Keratinocyte (primary cell): ENCODE data around the gene OLFML1.

Experiments used
- CTCF ChIP-seq, 3 experiments: IDR thresholded peaks in 1 of 3; conservative IDR thresholded peaks in 1 of 3; optimal IDR thresholded peaks in 1 of 3; 2 replicates in 2 of 3; 3 replicates in 1 of 3; pipeline versions ENCODE3 to v1.5.1; 2011; ENCODE audit warnings: low read length in 3 of 3, mild to moderate bottlenecking in 3 of 3, moderate library complexity in 2 of 3, control low read depth in 1 of 3, inconsistent platforms in 1 of 3; ENCODE audit not compliant: insufficient read depth in 2 of 3; ENCODE audit errors: extremely low read depth in 1 of 3
- EZH2 ChIP-seq: IDR thresholded peaks from one replicate; pipeline ENCODE4 v1.6.1; 2012; ENCODE audit warnings: inconsistent platforms, mild to moderate bottlenecking, low read length, moderate library complexity

- TF ChIP-seq CTCF (optimal IDR thresholded peaks at IDR 0.05 in 1 of 3, IDR thresholded peaks at IDR 0.05 in 1 of 3, conservative IDR thresholded peaks at IDR 0.05 in 1 of 3; ENCODE audit: extremely low read depth in 1 of 3, insufficient read depth in 2 of 3, low read length in 3 of 3) (no peak), EZH2 (no peak)
These were observed 58.7 kb downstream of the OLFML1 start for GRCh38 chr11:7544021-7544420.
